HL-60 (cell line): ENCODE results near the gene SIDT2.
A peak's percentile ranks its signal among the peaks of the same experiment; 100 is the strongest.

Experiments
- DNase-seq, 2 experiments: peaks; one replicate each; pipeline ENCODE4 v3.0.0-alpha.2; 2010 to 2020; ENCODE audit warnings: low read depth in 1 of 2, low spot score in 1 of 2
- H3K27ac ChIP-seq: fragments of 250-450 bp; sonication (Bioruptor Pico); replicated peaks from 2 replicates; pipeline ENCODE4 v1.5.1; 2020; ENCODE audit warnings: mild to moderate bottlenecking, moderate library complexity
- H3K27me3 ChIP-seq: fragments of 250-450 bp; sonication (Bioruptor Pico); 2 replicates; pipeline ENCODE4 v1.5.1; 2021; ENCODE audit warnings: mild to moderate bottlenecking, moderate library complexity; ENCODE audit not compliant: insufficient read depth, poor library complexity, severe bottlenecking
- H3K4me3 ChIP-seq: replicated peaks from 2 replicates; pipeline ENCODE4 v1.5.1; 2011; ENCODE audit warnings: mild to moderate bottlenecking, control low read depth, low read length; ENCODE audit not compliant: insufficient read depth
- CTCF ChIP-seq: IDR thresholded peaks from one replicate; pipeline ENCODE4 v1.5.1; 2011; ENCODE audit warnings: low read length, control low read depth, inconsistent platforms; ENCODE audit not compliant: insufficient read depth
- GABPA ChIP-seq: IDR thresholded peaks from 2 replicates; pipeline ENCODE4 v1.6.1; 2012; ENCODE audit warnings: low read depth
- POLR2AphosphoS5 ChIP-seq: IDR thresholded peaks from 2 replicates; pipeline ENCODE4 v1.6.1; 2012; ENCODE audit warnings: low read depth
- REST ChIP-seq: IDR thresholded peaks from 2 replicates; pipeline ENCODE4 v1.6.1; 2012; ENCODE audit warnings: low read depth; ENCODE audit not compliant: insufficient replicate concordance
- SPI1 ChIP-seq: IDR thresholded peaks from 2 replicates; pipeline ENCODE4 v1.6.1; 2012; ENCODE audit warnings: low read depth, mild to moderate bottlenecking, borderline replicate concordance

The SIDT2 gene

GRCh38 chr11:117189191-117189940 lies 10.8 kb downstream of the SIDT2 start:
- H3K27ac ChIP-seq: no peak overlapping the region
- TF ChIP-seq POLR2AphosphoS5 (no peak), GABPA (no peak)
- H3K4me3 ChIP-seq: no peak overlapping the region
- peak in 1 of 2 experiments; percentile 72 for DNase-seq
- no peaks in the 10 kb centered on the region for H3K27me3 ChIP-seq

GRCh38 chr11:117189941-117190544 lies 11.5 kb downstream of the SIDT2 start:
- no peak for DNase-seq
- H3K27ac ChIP-seq: no peak overlapping the region
- H3K27me3 ChIP-seq: no peaks in the 10 kb centered on the region
- no peak for TF ChIP-seq SPI1
- H3K4me3 ChIP-seq: no peak overlapping the region

GRCh38 chr11:117191680-117192400 lies 13.3 kb downstream of the SIDT2 start:
- Histone ChIP-seq H3K4me3 (no peak overlapping the region), H3K27me3 (no peaks in the 10 kb centered on the region), H3K27ac (no peak overlapping the region)
- DNase-seq: no peak
- TF ChIP-seq REST (no peak), GABPA (no peak), CTCF (no peak), SPI1 (no peak), POLR2AphosphoS5 (no peak)

- no peak for DNase-seq
- TF ChIP-seq GABPA (no peak), SPI1 (no peak), POLR2AphosphoS5 (no peak), CTCF (no peak), REST (no peak)
- H3K4me3 ChIP-seq: no peak overlapping the region
- no peak overlapping the region for H3K27ac ChIP-seq
- no peaks in the 10 kb centered on the region for H3K27me3 ChIP-seq
These were observed 13.9 kb downstream of the SIDT2 start for GRCh38 chr11:117192401-117192875.
